Activated CD8-positive, alpha-beta memory T cell treated with anti-CD3 and anti-CD28 coated beads, Interleukin-2, amount 50 U/mL, for 1 hour (primary cell): Measurements from ENCODE around the gene SEC31B.

Experiments
- DNase-seq: peaks from one replicate; pipeline ENCODE4 v3.0.0-alpha.2; 2020; ENCODE audit errors: extremely low read depth

The SEC31B gene

DNA sequence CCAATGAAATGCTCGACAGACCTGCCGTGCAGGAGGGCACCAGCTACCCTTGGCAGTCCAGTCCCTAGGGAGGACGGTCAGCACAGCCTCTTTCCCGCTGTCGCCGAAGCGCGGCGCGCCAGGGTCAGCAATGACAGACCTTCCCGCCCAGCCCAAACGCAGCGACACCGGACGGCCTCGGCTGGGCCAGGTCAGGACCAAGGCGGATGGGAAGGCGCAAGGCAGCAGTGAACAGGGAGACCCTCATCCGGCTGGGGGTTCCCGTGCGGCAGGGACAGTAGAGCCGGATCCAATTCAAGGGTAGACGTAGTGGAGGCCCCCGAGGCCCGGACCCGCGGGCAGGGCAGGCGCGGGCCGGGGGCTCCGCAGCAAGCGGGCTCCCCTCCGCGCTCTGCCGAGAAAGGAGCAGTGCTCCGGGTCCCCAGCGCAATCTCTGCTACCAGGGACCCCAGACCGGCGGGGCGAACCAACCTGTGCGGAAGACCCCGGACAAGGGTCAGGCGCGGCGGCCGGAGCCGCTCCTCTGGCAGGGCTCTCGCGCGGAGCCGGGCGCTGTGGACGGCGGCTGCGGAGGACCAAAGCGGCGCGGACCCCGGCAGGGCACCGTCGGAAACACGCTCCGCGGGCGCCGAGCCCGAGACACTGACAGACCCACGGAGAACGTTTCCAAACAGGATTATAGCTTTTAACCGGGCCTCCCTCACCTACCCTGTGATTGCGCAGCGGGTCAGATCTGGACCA lies at the start of gene SEC31B:
SEC31B (minus strand) TSS at position 551 of the 741 bp plus-strand sequence. CDS start 2,909 bp downstream, outside the sequence.
- no peak for DNase-seq

GRCh38 chr10:100568912-100569311 lies 49.3 kb upstream of the SEC31B start:
- no peak for DNase-seq

- DNase-seq, result no peak
These were observed 48.2 kb upstream of the SEC31B start for GRCh38 chr10:100567826-100568225.

- DNase-seq, result no peak
These were observed 47.6 kb upstream of the SEC31B start for GRCh38 chr10:100567249-100567648.

- DNase-seq, result no peak
These were observed 46.9 kb upstream of the SEC31B start for GRCh38 chr10:100566561-100566960.

DNA sequence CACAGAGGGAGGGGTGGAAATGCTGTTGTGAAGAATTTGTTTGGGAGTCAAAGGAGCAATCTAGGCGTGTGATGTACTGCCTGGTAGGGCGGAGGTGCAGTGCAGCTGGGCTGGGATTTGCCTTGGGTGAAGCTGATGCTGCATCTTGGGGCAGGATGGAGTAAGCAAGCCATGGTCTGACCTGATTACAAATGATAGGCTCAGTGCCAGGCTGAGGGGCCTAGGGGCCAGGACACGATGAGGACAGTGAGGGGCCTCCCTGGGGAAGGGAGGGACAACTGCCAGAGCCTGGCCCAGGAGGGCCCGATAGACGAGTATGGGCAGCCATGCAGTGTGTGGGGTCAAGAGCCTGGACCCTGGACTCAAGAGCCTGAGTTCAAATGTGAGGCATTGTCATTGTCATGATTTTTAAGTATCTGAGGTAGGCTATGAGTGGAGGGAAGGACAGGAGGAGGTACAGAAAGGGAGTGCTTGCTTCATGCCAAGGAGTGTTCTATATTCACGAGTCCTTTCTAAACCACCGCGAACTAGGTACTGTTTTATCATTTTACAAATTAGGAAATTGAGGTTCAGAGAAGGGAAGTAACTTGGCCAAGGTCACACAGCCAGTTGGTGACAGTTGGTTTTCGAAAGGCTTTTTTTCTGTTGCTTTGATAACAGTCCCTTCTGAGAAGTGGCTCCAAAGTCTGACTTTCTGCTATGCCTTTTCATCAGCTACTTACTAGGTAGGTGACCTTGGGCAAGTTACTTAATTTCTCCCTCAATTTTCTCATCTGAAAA lies 45.7 kb upstream of the SEC31B start:
- no peak for DNase-seq

DNA sequence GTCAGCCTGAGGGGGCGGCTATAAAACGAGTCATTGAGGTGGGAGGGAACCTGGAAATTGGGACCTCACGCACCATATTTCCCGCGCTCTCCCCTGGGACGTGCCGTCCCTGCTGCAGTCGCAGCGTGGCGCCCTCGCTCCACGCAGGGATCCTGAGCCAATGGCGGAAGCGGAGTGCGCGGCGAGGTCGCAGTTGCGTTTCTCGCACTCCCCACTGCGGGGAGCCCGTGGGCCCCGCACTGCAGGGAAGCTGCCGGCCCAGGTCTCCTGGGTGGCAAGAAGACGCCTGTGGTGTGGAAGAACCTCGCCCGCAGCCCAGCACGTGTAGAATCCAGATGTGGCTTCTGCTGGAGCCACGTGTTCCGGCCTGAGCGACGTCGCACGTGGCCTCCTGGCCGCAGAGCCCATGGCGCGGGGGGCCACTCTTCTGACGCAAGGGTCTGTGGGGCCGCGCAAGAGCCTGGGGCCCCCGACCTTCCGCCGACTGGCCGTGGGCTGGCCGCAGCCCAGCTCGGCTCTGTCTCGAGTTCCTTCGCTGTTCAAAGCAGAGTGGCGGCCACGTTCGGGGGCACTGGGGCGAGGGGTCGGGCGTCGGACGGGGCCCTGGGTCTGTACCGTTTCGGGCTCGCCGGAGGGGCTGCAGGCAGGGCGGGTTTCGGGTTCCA lies 42.5 kb upstream of the SEC31B start:
- DNase-seq, result peak; percentile 31

- no peak for DNase-seq
These were observed 41.3 kb upstream of the SEC31B start for GRCh38 chr10:100561005-100561404.

GRCh38 chr10:100560248-100560647 lies 40.6 kb upstream of the SEC31B start:
- DNase-seq, result no peak

DNA sequence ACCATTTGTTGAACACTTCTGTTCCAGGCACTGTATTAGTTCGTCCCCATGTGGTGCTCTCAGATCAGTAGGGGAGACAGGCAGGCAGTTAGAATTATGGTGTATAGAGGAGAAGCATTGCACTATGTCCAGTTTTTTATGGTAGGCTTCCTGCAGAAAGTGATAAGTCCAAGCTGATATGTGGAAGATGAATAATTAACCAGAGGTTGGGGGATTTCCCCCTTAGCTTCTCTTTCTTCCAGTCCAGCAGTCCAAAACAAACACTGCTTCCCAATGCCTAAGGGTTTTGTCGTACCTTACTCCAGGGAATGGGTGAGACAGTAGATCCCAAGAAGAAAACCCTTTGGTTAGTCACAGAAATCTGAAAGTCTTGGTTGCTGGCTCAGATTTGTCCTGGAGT lies 35.2 kb upstream of the SEC31B start:
- no peak for DNase-seq

DNA sequence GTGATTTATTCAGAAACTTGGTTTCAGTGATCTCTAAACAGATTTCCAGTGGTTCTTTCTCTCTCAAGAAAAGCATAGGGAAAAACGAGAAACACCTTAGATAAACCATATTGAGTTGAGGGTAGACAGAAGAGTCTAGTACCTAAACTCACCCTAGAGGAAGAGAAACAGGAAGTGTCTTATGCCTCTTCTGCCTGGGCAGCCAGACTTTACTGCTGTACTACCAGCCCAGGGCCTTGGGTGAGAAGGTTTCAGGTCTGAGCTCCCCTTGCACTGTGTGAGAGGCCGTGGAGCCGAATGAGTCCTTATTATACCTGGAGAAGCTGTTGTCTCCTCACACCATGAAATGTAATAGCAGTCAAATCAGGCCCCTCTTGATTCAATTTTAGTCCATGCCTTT lies 34.3 kb upstream of the SEC31B start:
- DNase-seq, result no peak

DNA sequence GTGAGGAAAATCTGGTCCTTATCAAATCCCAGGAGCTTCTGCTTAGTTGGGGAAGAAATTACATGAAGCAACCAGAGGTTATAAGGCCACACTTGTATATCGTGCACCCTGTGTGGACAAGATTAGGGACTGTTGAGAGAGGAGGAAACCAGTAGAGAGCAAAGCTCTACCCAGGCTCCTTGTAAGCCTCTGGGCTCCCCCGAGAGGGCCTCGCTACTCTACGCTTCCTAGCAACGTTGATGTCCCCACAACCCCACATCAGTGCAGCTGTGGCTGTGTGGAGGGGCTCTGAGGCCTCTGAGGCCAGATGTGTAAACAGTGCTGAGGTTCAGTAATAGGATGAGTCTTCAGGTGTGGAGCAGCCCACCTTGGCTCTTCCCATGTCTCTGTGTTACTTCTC lies 32.1 kb upstream of the SEC31B start:
- DNase-seq, result no peak

- no peak for DNase-seq
These were observed 31.5 kb upstream of the SEC31B start for GRCh38 chr10:100551196-100551595.

GRCh38 chr10:100544950-100545349 lies 25.3 kb upstream of the SEC31B start:
- DNase-seq, result no peak

- DNase-seq, result no peak
These were observed 17.8 kb upstream of the SEC31B start for GRCh38 chr10:100537475-100537874.

GRCh38 chr10:100535715-100536353 lies 16.2 kb upstream of the SEC31B start, which contains the start of gene HIF1AN:
Gene HIF1AN (plus strand): TSS chr10:100535943. CDS start chr10:100535959, 16 bp downstream.
- DNase-seq, result peak; percentile 78

GRCh38 chr10:100535338-100535714 lies 15.7 kb upstream of the SEC31B start:
- DNase-seq, result no peak

GRCh38 chr10:100534726-100535125 lies 15.1 kb upstream of the SEC31B start:
- no peak for DNase-seq

GRCh38 chr10:100531761-100532160 lies 12.1 kb upstream of the SEC31B start:
- no peak for DNase-seq

DNA sequence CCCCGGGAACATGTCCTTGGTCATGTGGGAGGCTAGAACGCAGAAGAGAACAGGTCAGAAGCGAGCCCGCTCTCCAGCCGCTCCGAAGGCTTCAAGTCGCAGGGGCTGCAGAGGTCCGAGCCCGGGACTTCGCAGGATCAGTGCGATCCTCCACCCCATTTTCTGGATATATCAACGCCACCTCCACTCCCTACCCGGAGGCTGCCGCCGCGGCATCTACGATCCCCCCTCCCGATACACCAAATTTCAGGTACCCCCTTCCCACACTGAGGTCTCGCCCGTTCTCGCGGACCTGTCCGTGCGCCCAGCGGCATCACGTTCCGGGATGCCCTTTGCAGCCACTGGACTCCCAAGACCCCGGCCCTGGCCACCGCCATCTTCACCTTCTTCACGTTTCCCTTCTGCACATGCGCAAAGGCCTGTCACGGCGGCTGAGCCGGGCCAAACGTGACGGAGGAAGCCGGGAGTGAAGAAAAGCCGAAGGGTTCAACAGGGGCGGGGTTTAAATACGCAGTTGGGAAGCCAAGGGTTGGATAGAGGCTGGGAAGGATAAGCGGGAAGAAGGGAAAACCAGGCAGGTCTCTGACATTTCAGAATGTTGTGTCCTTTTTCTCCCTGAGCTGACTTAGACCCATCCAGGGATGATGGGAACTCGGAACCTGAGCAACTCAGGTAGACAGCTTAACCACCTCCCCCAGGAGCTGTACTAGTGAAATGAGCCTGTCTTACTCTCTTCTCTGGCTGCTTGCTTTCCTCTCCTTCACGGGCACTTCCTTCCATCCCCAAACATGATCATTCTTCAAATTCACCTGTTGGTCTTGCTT lies 10.0 kb upstream of the SEC31B start, which contains the start of gene NDUFB8:
NDUFB8 (minus strand) TSS at position 397 of the 824 bp plus-strand sequence; CDS start at position 377, 20 bp downstream.
- DNase-seq, result peak; percentile 82

DNA sequence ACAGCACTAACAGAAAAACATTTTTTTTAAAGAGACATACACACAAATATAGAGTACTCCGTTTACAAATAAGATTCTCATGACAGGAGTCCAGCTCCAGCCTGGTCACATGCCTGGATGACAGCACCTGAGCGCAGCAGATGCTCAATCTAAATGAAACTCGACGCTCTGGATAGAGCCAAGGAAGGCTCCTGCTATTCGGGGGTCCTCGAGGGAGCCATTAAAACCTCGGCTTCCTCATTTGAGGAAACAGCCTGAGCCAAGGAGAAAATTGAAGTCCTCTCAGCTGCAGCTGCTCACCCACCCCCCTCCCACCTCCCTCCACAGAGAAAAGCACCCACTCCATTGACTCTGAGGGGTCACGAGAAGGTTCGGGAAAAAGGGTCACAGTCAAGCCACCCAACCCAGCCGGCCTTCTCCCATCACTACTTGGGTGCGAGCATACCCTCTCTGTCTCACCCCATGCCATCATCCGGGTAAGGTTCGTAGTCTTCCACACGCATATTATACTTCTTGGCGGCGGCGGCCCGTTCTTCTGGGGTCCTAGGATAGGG lies 9.3 kb upstream of the SEC31B start:
- DNase-seq, result no peak
